Cardiac muscle cell (in vitro differentiated cells and primary cell): ENCODE data around the gene CFAP20. TPM values are rescaled to one million over a fixed set of nuclear protein-coding genes. Genes with fewer than 3 reads are reported as not detected.
A peak's percentile ranks its signal among the peaks of the same experiment; 100 is the strongest.

Experiments
- DNase-seq, 2 donors: peaks; one replicate each; pipeline versions ENCODE4 v3.0.0 to v3.0.0-alpha.2; 2010 to 2017; ENCODE audit warnings: low read depth in 1 of 2, low spot score in 1 of 2
- H3K27ac ChIP-seq: fragments of 200-600 bp; sonication (generic); 2 replicates; pipeline ENCODE4 v1.5.1; 2016
- H3K27me3 ChIP-seq: fragments of 200-600 bp; sonication (generic); 2 replicates; pipeline ENCODE4 v1.6.0; 2016; ENCODE audit warnings: control low read depth
- H3K36me3 ChIP-seq: fragments of 200-600 bp; sonication (generic); 2 replicates; pipeline ENCODE4 v1.5.1; 2016; ENCODE audit warnings: control low read depth
- H3K4me1 ChIP-seq: fragments of 200-600 bp; sonication (generic); 2 replicates; pipeline ENCODE4 v1.8.1; 2017; ENCODE audit warnings: low read depth, mild to moderate bottlenecking, mixed run types
- H3K4me3 ChIP-seq: fragments of 200-600 bp; sonication (generic); 2 replicates; pipeline ENCODE4 v1.5.1; 2016; ENCODE audit warnings: mild to moderate bottlenecking
- H3K9me3 ChIP-seq: fragments of 200-600 bp; sonication (generic); 2 replicates; pipeline ENCODE4 v1.5.1; 2017; ENCODE audit warnings: low read depth, mild to moderate bottlenecking, control low read depth
- CTCF ChIP-seq: IDR thresholded peaks from 2 replicates; pipeline ENCODE4 v1.5.1; 2012; ENCODE audit warnings: low read depth, mild to moderate bottlenecking, low read length
- polyA plus RNA-seq: library from polyadenylated mRNA; unstranded; fragments of >200 nt; fragmentation: Nextera tagmentation; extraction: Ambion mirVana; gene quantifications from 2 replicates; pipeline ENCODE4 v1.2.1, GENCODE V29; 2016
- total RNA-seq: library from RNA; depleted of rRNA; stranded (reverse); fragments of >200 nt; gene quantifications from 2 replicates; pipeline ENCODE4 v1.2.3, GENCODE V29; 2016

CFAP20 gene
- total and polyA plus RNA-seq, 2 experiments from 2014 or later = 137 to 154 TPM

- Histone ChIP-seq H3K4me1 (peaks cover 59% of the 10 kb centered on the region), H3K4me3 (no peak overlapping the region), H3K27ac (no peak overlapping the region), H3K27me3 (no peaks in the 10 kb centered on the region), H3K36me3 (no peaks in the 10 kb centered on the region), H3K9me3 (no peaks in the 10 kb centered on the region)
- no peak for TF ChIP-seq CTCF
- DNase-seq = peak in 1 of 2 donors; percentile 30
These were observed 22.0 kb downstream of the CFAP20 start for GRCh38 chr16:58107228-58107627.

GRCh38 chr16:58105631-58106030 lies 23.6 kb downstream of the CFAP20 start:
- H3K4me3 ChIP-seq = no peak overlapping the region
- H3K9me3 ChIP-seq = no peaks in the 10 kb centered on the region
- peaks cover 50% of the 10 kb centered on the region for H3K4me1 ChIP-seq
- peak overlapping the region; percentile 57 for H3K27ac ChIP-seq
- no peaks in the 10 kb centered on the region for H3K36me3 ChIP-seq
- DNase-seq = peak in 1 of 2 donors; percentile 34
- H3K27me3 ChIP-seq = no peaks in the 10 kb centered on the region
- no peak for TF ChIP-seq CTCF

- Histone ChIP-seq H3K27ac (peak overlapping the region; percentile 98), H3K4me1 (peaks cover 34% of the 10 kb centered on the region), H3K36me3 (no peaks in the 10 kb centered on the region), H3K27me3 (no peaks in the 10 kb centered on the region), H3K9me3 (no peaks in the 10 kb centered on the region), H3K4me3 (no peak overlapping the region)
- DNase-seq = peak in 1 of 2 donors; percentile 84
- no peak for TF ChIP-seq CTCF
These were observed 26.4 kb downstream of the CFAP20 start for GRCh38 chr16:58102665-58103392.

- Histone ChIP-seq H3K4me3 (no peak overlapping the region), H3K36me3 (no peaks in the 10 kb centered on the region), H3K27ac (peak overlapping the region; percentile 0), H3K4me1 (peaks cover 31% of the 10 kb centered on the region), H3K27me3 (no peaks in the 10 kb centered on the region), H3K9me3 (no peaks in the 10 kb centered on the region)
- DNase-seq = no peak
- no peak for TF ChIP-seq CTCF
These were observed 29.3 kb downstream of the CFAP20 start for GRCh38 chr16:58099956-58100300.

GRCh38 chr16:58099097-58099955 lies 29.9 kb downstream of the CFAP20 start:
- Histone ChIP-seq H3K27ac (peak overlapping the region; percentile 0), H3K27me3 (no peaks in the 10 kb centered on the region), H3K4me1 (peaks cover 31% of the 10 kb centered on the region), H3K9me3 (no peaks in the 10 kb centered on the region), H3K4me3 (no peak overlapping the region), H3K36me3 (no peaks in the 10 kb centered on the region)
- TF ChIP-seq CTCF = no peak
- no peak for DNase-seq
